Cardiac muscle cell (in vitro differentiated cells and primary cell): Measurements from ENCODE around the gene CTRB1. TPM values are rescaled to one million over a fixed set of nuclear protein-coding genes. Genes with fewer than 3 reads are reported as not detected.
A peak's percentile ranks its signal among the peaks of the same experiment; 100 is the strongest.

ENCODE experiments used
- DNase-seq, 2 donors: peaks; one replicate each; pipeline versions ENCODE4 v3.0.0 to v3.0.0-alpha.2; 2010 to 2017; ENCODE audit warnings: low read depth in 1 of 2, low spot score in 1 of 2
- H3K27ac ChIP-seq: fragments of 200-600 bp; sonication (generic); 2 replicates; pipeline ENCODE4 v1.5.1; 2016
- H3K27me3 ChIP-seq: fragments of 200-600 bp; sonication (generic); 2 replicates; pipeline ENCODE4 v1.6.0; 2016; ENCODE audit warnings: control low read depth
- H3K36me3 ChIP-seq: fragments of 200-600 bp; sonication (generic); 2 replicates; pipeline ENCODE4 v1.5.1; 2016; ENCODE audit warnings: control low read depth
- H3K4me1 ChIP-seq: fragments of 200-600 bp; sonication (generic); 2 replicates; pipeline ENCODE4 v1.8.1; 2017; ENCODE audit warnings: low read depth, mild to moderate bottlenecking, mixed run types
- H3K4me3 ChIP-seq: fragments of 200-600 bp; sonication (generic); 2 replicates; pipeline ENCODE4 v1.5.1; 2016; ENCODE audit warnings: mild to moderate bottlenecking
- H3K9me3 ChIP-seq: fragments of 200-600 bp; sonication (generic); 2 replicates; pipeline ENCODE4 v1.5.1; 2017; ENCODE audit warnings: low read depth, mild to moderate bottlenecking, control low read depth
- polyA plus RNA-seq: library from polyadenylated mRNA; unstranded; fragments of >200 nt; fragmentation: Nextera tagmentation; extraction: Ambion mirVana; gene quantifications from 2 replicates; pipeline ENCODE4 v1.2.1, GENCODE V29; 2016
- total RNA-seq: library from RNA; depleted of rRNA; stranded (reverse); fragments of >200 nt; gene quantifications from 2 replicates; pipeline ENCODE4 v1.2.3, GENCODE V29; 2016
- TF ChIP-seq, protein P1 (sequence below): IDR thresholded peaks from 2 replicates; pipeline ENCODE4 v1.5.1; 2012; ENCODE audit warnings: low read depth, mild to moderate bottlenecking, low read length

The CTRB1 gene
- total and polyA plus RNA-seq, 2 experiments from 2014 or later: 1.1 TPM; not detected in 1

DNA sequence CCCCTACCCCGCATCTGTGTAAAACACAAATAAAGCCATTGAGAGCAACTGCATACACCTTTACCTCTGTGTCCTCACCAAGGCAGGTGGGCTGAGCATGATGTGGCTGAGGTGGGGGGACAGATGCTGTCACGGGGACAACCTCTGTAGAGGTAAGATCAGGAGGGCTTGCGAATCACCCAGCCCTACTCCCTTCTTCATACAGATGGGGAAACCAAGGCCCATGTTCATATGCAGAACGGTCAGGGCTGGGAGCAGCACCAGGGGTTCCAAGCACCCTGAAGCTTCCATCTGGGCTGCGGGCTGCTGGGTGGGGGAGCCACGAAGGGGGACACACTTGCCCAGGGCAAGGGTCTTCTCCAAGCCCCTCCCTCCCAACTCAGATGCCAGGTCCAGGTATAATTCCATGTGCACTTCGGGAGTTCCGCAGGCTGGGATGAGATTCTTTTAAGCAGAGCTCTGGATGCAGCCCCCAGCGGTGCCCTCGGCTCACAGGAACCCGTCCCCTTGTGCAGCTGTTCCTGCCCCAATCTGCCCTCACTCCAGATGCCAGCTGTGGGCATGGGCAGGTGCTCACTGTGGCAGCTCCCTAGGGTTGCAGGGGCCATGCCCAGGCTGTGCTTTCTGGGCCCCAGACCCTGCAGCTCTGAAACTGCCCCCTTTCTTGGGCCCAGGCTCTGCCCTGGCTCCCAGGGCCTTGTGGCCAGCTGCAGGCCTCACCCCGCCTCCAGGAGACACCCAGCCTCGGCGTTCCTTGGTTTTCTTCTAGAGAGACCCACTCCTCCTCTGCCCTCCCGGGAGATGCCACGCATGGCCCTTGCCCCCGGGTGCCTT lies 9.6 kb downstream of the CTRB1 start:
- H3K4me3 ChIP-seq: no peak overlapping the region
- TF ChIP-seq, protein P1, sequence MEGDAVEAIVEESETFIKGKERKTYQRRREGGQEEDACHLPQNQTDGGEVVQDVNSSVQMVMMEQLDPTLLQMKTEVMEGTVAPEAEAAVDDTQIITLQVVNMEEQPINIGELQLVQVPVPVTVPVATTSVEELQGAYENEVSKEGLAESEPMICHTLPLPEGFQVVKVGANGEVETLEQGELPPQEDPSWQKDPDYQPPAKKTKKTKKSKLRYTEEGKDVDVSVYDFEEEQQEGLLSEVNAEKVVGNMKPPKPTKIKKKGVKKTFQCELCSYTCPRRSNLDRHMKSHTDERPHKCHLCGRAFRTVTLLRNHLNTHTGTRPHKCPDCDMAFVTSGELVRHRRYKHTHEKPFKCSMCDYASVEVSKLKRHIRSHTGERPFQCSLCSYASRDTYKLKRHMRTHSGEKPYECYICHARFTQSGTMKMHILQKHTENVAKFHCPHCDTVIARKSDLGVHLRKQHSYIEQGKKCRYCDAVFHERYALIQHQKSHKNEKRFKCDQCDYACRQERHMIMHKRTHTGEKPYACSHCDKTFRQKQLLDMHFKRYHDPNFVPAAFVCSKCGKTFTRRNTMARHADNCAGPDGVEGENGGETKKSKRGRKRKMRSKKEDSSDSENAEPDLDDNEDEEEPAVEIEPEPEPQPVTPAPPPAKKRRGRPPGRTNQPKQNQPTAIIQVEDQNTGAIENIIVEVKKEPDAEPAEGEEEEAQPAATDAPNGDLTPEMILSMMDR: no peak
- no peaks in the 10 kb centered on the region for H3K27me3 ChIP-seq
- no peaks in the 10 kb centered on the region for H3K9me3 ChIP-seq
- no peak overlapping the region for H3K27ac ChIP-seq
- no peak for DNase-seq
- H3K36me3 ChIP-seq: peaks cover 12% of the 10 kb centered on the region
- no peaks in the 10 kb centered on the region for H3K4me1 ChIP-seq

DNA sequence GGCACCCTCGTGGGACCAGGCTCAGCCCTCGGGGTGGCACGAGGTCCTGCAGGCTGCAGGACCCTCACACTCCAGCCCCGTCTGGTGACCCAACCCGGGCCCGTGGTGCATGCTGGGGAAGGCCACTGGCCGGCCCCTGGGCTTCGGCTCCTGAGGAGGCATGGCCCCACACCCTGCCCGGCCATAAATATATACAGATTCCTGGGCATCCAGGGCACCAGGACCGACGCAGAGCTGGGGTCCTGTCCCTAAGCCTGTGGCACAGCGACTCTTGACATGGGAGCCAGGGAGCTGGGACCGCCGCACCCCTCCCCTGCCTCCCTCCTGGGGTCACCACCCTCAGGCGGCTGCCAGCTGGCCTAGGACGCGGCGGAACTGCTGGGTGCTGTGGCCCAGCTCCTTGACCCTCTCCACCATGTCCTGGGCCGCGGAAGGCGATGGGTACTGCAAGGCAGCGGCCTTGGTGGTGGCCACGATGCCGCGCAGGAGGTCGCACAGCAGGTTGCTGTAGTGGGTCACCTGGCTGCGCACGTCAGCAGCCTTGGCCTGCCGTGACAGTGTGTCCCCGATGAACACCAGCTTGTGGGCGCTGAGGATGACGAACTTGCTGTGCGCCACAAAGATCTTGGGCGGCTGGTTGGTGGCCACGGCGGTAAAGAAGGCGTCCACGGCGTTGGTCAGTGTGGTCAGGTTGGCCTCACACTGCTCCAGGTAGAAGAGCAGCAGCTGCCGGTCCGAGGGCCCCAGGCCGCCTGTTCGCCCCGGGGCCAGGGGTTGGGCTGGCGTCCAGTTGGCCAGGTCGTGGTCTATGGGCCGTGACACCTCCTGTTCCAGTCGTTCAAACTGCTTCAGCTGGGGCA lies 10.6 kb downstream of the CTRB1 start:
- Histone ChIP-seq H3K36me3 (peaks cover 14% of the 10 kb centered on the region), H3K4me3 (no peak overlapping the region), H3K9me3 (no peaks in the 10 kb centered on the region), H3K27ac (no peak overlapping the region), H3K27me3 (no peaks in the 10 kb centered on the region), H3K4me1 (no peaks in the 10 kb centered on the region)
- DNase-seq: no peak
- TF ChIP-seq, protein P1: no peak

DNA sequence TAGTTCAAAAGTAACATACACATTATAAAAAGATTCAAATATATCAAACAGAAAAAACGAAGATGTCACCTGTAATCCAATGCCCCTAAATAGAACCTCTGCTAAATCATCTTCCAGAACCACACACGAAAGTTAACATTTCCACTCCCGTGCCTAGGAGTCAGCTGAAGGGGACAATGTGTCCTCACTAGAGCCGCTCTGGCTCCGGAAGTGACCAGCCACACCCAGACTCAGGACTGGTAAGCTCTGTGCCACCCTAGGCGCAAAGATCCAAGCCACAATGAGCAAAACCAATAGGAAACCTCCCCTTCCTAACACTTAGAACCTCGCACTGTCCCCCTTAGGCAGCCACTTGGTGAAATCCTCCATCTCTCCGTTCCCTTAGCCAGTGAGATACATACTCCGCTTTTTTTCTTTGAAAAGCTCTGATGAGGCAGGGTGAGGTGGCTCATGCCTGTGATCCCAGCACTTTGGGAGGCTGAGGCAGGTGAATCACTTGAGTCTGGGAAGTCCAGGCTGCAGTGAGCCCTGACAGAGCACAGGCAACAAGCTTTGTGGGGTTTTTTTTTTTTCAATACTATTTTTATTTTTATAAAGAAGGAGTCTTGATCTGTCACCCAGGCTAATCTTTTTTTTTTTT lies 11.8 kb downstream of the CTRB1 start:
- H3K9me3 ChIP-seq: no peaks in the 10 kb centered on the region
- peaks cover 26% of the 10 kb centered on the region for H3K36me3 ChIP-seq
- DNase-seq: no peak
- no peak overlapping the region for H3K4me3 ChIP-seq
- TF ChIP-seq, protein P1: no peak
- H3K4me1 ChIP-seq: no peaks in the 10 kb centered on the region
- no peaks in the 10 kb centered on the region for H3K27me3 ChIP-seq
- H3K27ac ChIP-seq: no peak overlapping the region

DNA sequence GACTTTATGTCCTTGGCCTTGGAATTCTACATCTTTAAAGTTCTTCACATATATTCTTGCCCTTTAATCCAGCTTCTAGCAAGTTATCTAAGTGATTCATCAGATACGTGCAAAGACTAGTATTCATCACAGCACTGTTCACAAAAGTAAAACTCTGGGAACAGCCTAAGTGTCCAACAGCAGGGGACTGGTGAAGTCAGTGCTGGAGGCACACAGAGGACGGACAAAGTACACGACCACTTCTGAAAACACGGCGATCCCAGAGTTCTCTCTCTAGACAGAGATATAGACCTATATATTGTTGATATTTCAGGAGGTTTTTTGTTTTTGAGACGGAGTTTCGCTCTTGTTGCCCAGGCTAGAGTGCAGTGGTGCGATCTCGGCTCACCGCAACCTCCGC lies 12.8 kb downstream of the CTRB1 start:
- no peak for DNase-seq
- Histone ChIP-seq H3K27ac (no peak overlapping the region), H3K4me3 (no peak overlapping the region), H3K9me3 (no peaks in the 10 kb centered on the region), H3K27me3 (no peaks in the 10 kb centered on the region), H3K4me1 (no peaks in the 10 kb centered on the region), H3K36me3 (peaks cover 30% of the 10 kb centered on the region)
- TF ChIP-seq, protein P1: no peak

DNA sequence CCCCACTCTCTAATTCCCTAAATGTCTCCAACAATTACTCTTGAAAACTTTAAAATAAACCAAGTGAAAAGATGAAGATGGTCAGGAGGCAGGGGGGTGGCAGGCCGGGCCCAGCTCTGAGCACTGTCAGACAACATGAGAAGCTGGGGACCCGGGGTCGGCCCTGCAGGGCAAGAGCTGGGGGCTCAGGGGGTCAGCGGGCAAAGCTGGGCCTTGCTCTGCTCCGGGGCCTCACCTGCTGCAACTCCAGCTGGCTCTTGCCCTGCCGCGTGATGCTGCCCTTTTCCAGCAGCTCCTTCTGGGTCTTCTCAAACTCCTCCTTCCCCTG lies 14.8 kb downstream of the CTRB1 start:
- Histone ChIP-seq H3K27me3 (no peaks in the 10 kb centered on the region), H3K4me1 (peaks cover 8% of the 10 kb centered on the region), H3K4me3 (no peak overlapping the region), H3K27ac (peak overlapping the region; percentile 81), H3K36me3 (peaks cover 30% of the 10 kb centered on the region), H3K9me3 (no peaks in the 10 kb centered on the region)
- DNase-seq: no peak
- TF ChIP-seq, protein P1: no peak
